Measurements from ENCODE around the gene TSR1. TPM values are rescaled to one million over a fixed set of nuclear protein-coding genes. Genes with fewer than 3 reads are reported as not detected.

The TSR1 gene
- total RNA-seq, 4 donors from 2014 or later = 16.8 to 56.4 (median 29.3) TPM

DNA sequence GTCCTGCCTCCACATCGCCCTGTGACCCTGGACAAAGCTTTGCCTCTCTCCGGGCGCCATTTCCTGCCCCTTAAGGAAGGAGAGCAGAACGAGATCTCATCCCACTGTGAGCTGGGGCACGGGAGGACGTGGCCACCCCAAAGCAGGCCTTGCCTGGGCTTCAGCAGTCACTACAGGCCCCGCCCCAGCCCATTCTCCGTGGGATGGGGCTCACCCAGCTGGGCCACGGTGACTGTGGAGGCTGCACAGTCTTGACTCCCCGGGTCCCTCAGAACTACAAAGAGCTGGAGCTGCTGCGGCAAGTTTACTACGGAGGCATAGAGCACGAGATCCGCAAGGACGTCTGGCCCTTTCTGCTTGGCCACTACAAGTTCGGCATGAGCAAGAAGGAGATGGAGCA, 36.4 kb upstream of the TSR1 start:
- DNase-seq = no peak
- no peaks in the 10 kb centered on the region for H3K4me1 ChIP-seq
- 88 to 90% methylated on average over 10 to 12 of the region's 16 CpGs for WGBS, 2 donors
- H3K9me3 ChIP-seq = no peaks in the 10 kb centered on the region
- TF ChIP-seq, protein P1, sequence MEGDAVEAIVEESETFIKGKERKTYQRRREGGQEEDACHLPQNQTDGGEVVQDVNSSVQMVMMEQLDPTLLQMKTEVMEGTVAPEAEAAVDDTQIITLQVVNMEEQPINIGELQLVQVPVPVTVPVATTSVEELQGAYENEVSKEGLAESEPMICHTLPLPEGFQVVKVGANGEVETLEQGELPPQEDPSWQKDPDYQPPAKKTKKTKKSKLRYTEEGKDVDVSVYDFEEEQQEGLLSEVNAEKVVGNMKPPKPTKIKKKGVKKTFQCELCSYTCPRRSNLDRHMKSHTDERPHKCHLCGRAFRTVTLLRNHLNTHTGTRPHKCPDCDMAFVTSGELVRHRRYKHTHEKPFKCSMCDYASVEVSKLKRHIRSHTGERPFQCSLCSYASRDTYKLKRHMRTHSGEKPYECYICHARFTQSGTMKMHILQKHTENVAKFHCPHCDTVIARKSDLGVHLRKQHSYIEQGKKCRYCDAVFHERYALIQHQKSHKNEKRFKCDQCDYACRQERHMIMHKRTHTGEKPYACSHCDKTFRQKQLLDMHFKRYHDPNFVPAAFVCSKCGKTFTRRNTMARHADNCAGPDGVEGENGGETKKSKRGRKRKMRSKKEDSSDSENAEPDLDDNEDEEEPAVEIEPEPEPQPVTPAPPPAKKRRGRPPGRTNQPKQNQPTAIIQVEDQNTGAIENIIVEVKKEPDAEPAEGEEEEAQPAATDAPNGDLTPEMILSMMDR (IDR thresholded peaks at IDR 0.05) = peak in 1 of 6 experiments; percentile 5
- TF ChIP-seq POLR2A (IDR thresholded peaks at IDR 0.05) = no peak
- intact Hi-C loops (cut with DNase I) = no loop called here
- no peak overlapping the region for H3K4me3 ChIP-seq (replicated peaks in 1 of 3)
- peaks cover 6 to 14% of the 10 kb centered on the region in 2 donors for H3K36me3 ChIP-seq
- H3K27ac ChIP-seq = no peak overlapping the region
- no peaks in the 10 kb centered on the region for H3K27me3 ChIP-seq

DNA sequence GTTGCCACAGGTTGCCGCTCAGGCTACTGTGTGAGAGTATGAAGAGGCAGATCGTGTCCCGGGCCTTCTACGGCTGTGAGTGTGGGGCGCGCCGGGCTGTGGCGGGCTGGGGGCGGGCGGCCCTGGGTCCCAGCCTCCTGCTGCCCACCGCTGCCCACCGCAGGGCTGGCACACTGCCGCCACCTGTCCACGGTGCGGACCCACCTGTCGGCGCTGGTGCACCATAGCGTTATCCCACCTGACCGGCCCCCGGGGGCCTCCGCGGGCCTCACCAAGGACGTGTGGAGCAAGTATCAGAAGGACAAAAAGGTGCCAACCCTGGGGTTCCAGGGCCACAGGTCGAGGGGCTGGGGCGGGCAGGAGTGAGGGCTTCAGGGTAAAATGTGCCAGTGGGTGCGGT, 35.9 kb upstream of the TSR1 start:
- no peaks in the 10 kb centered on the region for H3K9me3 ChIP-seq
- no peak for DNase-seq
- no peak overlapping the region for H3K27ac ChIP-seq
- intact Hi-C loops (cut with DNase I) = no loop called here
- 87 to 98% methylated on average over 7 to 25 of the region's 26 CpGs for WGBS, 2 donors
- H3K4me1 ChIP-seq = no peaks in the 10 kb centered on the region
- TF ChIP-seq, protein P1 (IDR thresholded peaks at IDR 0.05) = no peak
- no peak for TF ChIP-seq POLR2A (IDR thresholded peaks at IDR 0.05)
- H3K27me3 ChIP-seq = no peaks in the 10 kb centered on the region
- no peak overlapping the region for H3K4me3 ChIP-seq (replicated peaks in 1 of 3)
- H3K36me3 ChIP-seq = peaks cover 6 to 14% of the 10 kb centered on the region in 2 donors

DNA sequence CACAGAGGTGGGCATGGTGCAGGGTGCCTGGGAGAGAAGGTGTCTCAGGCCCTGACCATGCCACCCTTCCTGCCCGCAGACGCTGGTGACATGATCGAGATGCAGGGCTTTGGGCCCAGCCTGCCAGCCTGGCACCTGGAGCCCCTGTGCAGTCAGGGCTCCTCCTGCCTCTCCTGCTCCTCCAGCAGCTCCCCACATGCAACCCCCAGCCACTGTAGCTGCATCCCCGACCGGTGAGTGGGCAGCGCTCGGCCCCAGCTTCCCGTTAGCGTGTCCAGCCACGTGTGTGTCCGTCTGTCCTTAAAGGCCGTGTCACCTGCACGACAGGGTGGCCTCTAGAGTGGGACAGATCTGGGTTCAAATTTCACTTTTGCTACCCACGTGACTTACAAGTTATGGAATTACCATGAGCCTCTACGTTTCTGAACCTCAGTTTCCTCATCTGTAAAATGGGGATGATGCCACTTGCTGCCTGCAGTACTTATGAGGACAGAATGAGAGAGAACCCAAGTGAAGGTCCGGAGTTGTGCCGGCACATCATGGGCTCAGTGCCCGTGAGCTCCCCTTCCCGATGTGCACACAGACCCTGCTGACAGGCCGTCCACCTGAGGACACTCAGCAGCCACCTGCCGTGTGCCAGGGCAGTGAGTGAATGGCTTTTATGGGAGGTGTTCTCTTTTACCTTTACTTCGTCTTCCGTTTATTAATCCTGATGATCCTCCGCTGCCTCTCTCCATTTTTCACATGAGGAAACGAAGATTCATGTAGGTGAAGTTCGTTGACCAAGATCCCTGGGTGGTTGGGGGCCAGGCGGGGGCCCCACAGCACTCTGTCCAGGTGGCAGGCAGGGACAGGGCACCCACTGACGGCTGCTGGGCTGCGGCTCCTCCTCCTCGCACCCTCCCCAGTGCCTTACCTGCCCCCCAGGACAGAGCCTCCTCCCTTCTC, 35.2 kb upstream of the TSR1 start:
- WGBS, 2 donors = 94 to 95% methylated on average over 27 to 30 of the region's 30 CpGs
- Histone ChIP-seq H3K27ac (no peak overlapping the region), H3K4me1 (no peaks in the 10 kb centered on the region), H3K9me3 (no peaks in the 10 kb centered on the region), H3K27me3 (no peaks in the 10 kb centered on the region), H3K36me3 (peaks cover 6 to 14% of the 10 kb centered on the region in 2 donors), H3K4me3 (replicated peaks in 1 of 3) (no peak overlapping the region)
- no peak for DNase-seq
- intact Hi-C loops (cut with DNase I) = no loop called here
- no peak for TF ChIP-seq POLR2A (IDR thresholded peaks at IDR 0.05)
- TF ChIP-seq, protein P1 (IDR thresholded peaks at IDR 0.05) = no peak

DNA sequence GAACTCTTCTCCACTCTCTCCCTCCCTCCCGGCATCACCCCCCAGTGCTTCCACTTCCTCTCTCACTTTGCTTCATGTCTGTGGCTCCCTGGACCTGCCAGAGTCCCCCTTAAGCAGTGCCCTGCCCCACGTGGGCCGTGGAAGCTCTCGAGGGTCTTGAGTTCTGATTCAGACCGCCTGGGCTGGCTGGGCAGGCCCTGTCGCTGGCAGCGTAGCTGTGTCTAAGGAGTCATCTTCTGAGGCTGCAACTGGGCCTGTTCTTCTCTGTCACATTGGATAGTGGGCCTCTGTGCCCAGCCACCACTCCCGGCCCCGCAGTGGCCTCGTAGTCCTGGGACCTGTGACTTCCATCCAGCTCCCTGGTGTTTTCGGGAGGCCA, 33.9 kb upstream of the TSR1 start:
- Histone ChIP-seq H3K4me1 (no peaks in the 10 kb centered on the region), H3K27ac (no peak overlapping the region), H3K4me3 (replicated peaks in 1 of 3) (no peak overlapping the region), H3K36me3 (peaks cover 6 to 7% of the 10 kb centered on the region in 2 donors), H3K9me3 (no peaks in the 10 kb centered on the region), H3K27me3 (no peaks in the 10 kb centered on the region)
- WGBS, 2 donors = 88% methylated on average over 10 to 11 of the region's 11 CpGs
- intact Hi-C loops (cut with DNase I) = no loop called here
- DNase-seq = no peak
- TF ChIP-seq, protein P1 (IDR thresholded peaks at IDR 0.05) = no peak
- TF ChIP-seq POLR2A (IDR thresholded peaks at IDR 0.05) = no peak

DNA sequence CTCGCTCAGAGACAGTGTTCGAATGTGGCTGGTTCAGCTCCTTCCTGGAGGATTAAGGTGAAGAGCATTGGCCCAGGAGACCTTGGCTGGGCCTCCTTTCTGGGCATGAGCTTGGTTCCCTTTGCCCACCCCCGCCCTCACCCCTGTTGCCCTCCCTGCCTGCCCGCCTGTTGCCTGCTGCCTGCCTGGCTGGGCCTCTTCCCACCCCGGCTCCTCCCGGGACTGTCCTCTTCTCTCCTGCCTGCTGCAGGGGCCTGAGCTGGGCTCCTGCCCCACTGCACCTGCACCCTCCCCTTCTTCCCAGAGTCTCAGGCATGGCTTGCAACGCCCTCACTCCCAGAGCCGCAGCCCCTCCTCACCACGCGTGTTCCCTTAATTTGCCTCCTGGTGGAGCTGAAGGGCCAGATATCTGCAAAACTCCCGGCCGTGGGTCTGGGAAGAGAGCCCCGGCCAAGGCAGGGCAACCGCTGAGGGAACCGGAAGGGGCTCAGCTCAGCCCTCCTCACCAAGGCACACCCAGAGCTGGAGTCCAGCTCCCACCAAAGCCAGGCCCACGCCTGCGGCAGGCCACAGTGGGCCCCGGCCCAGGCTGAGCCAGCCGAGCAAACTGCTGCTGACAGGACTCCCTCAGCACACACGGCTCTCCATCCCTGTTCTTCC, 33.4 kb upstream of the TSR1 start:
- peaks cover 11% of the 10 kb centered on the region in 2 donors for H3K36me3 ChIP-seq

More for the DNA sequence above, 33.4 kb upstream of the TSR1 start:
- Histone ChIP-seq H3K4me3 (replicated peaks in 1 of 3) (no peak overlapping the region), H3K4me1 (no peaks in the 10 kb centered on the region), H3K9me3 (no peaks in the 10 kb centered on the region), H3K27ac (no peak overlapping the region), H3K27me3 (no peaks in the 10 kb centered on the region)
- WGBS, 2 donors = 82% methylated on average over 19 to 20 of the region's 20 CpGs
- TF ChIP-seq, protein P1 (IDR thresholded peaks at IDR 0.05) = no peak
- no peak for TF ChIP-seq POLR2A (IDR thresholded peaks at IDR 0.05)
- no peak for DNase-seq
- intact Hi-C loops (cut with DNase I) = loop anchor here (10.0 kb wide), 1 partner anchor 445 kb away; no protein-coding TSS in a partner anchor

All from thyroid gland (tissue), 4 donors.